Astrocyte of the cerebellum (primary cell): Measurements from ENCODE around the gene AMER2.

Experiments used
- DNase-seq: peaks from one replicate; pipeline ENCODE4 v3.0.0-alpha.2; 2011; ENCODE audit warnings: low read depth
- H3K4me3 ChIP-seq: 2 replicates; pipeline ENCODE4 v1.5.1; 2011; ENCODE audit warnings: mild to moderate bottlenecking, low read depth, low read length, moderate library complexity
- CTCF ChIP-seq: IDR thresholded peaks from 2 replicates; pipeline ENCODE4 v1.5.1; 2012; ENCODE audit warnings: low read length, low read depth, moderate library complexity, mild to moderate bottlenecking; ENCODE audit errors: missing control alignments
- in situ Hi-C: cut with HindIII; loops from 2 replicates; pipeline ENCODE4 v1.10.0; 2017; ENCODE audit warnings: low sequenced_read_pairs

The AMER2 gene

GRCh38 chr13:25210842-25211569 lies 38.9 kb upstream of the AMER2 start:
- H3K4me3 ChIP-seq, result no peak overlapping the region
- in situ Hi-C loops, result no loop called here
- DNase-seq, result no peak
- TF ChIP-seq CTCF, result no peak

- DNase-seq, result no peak
- H3K4me3 ChIP-seq, result no peak overlapping the region
- in situ Hi-C loops, result no loop called here
- TF ChIP-seq CTCF, result no peak
Measured at GRCh38 chr13:25207291-25207810, 35.3 kb upstream of the AMER2 start.

- no peak for TF ChIP-seq CTCF
- in situ Hi-C loops, result no loop called here
Measured at GRCh38 chr13:25204863-25205262, 32.8 kb upstream of the AMER2 start.

GRCh38 chr13:25203127-25203740 lies 31.1 kb upstream of the AMER2 start:
- in situ Hi-C loops, result no loop called here
- TF ChIP-seq CTCF, result no peak
- no peak overlapping the region for H3K4me3 ChIP-seq
- no peak for DNase-seq

More at GRCh38 chr13:25204863-25205262, 32.8 kb upstream of the AMER2 start:
- DNase-seq, result no peak
- no peak overlapping the region for H3K4me3 ChIP-seq

- H3K4me3 ChIP-seq, result no peak overlapping the region
- no peak for DNase-seq
- no peak for TF ChIP-seq CTCF
- in situ Hi-C loops, result no loop called here
Measured at GRCh38 chr13:25200783-25201182, 28.7 kb upstream of the AMER2 start.

- TF ChIP-seq CTCF, result no peak
- DNase-seq, result no peak
- in situ Hi-C loops, result no loop called here
- H3K4me3 ChIP-seq, result no peak overlapping the region
Measured at GRCh38 chr13:25198647-25199046, 26.6 kb upstream of the AMER2 start.
